Measurements from ENCODE around the gene CDKAL1.
A peak's percentile ranks its signal among the peaks of the same experiment; 100 is the strongest.

The CDKAL1 gene

GRCh38 chr6:20564777-20565176, 30.5 kb downstream of the CDKAL1 start:
- TF ChIP-seq CTCF (IDR thresholded peaks at IDR 0.05; ENCODE audit: extremely low read depth, insufficient read depth, missing control alignments), result no peak
- in situ Hi-C loops (cut with MboI; ENCODE audit: low pct_unique_long_range_greater_than_20kb, low sequenced_read_pairs, unreplicated experiment), result loop anchor here (10.0 kb wide), 1 partner anchor 1020 kb away; no protein-coding TSS in a partner anchor
- peak; percentile 37 for DNase-seq (ENCODE audit: low spot score)

- no peak for TF ChIP-seq CTCF (IDR thresholded peaks at IDR 0.05; ENCODE audit: extremely low read depth, insufficient read depth, missing control alignments)
- DNase-seq (ENCODE audit: low spot score), result peak; percentile 27
- in situ Hi-C loops (cut with MboI; ENCODE audit: low pct_unique_long_range_greater_than_20kb, low sequenced_read_pairs, unreplicated experiment), result loop anchor here (10.0 kb wide), 1 partner anchor 1019 kb away; no protein-coding TSS in a partner anchor
These were observed 31.1 kb downstream of the CDKAL1 start for GRCh38 chr6:20565342-20565741.

- in situ Hi-C loops (cut with MboI; ENCODE audit: low pct_unique_long_range_greater_than_20kb, low sequenced_read_pairs, unreplicated experiment), result loop anchor here (10.0 kb wide), 1 partner anchor 1019 kb away; no protein-coding TSS in a partner anchor
- no peak for TF ChIP-seq CTCF (IDR thresholded peaks at IDR 0.05; ENCODE audit: extremely low read depth, insufficient read depth, missing control alignments)
- no peak for DNase-seq (ENCODE audit: low spot score)
These were observed 31.9 kb downstream of the CDKAL1 start for GRCh38 chr6:20566109-20566508.

- no peak for DNase-seq (ENCODE audit: low spot score)
- no peak for TF ChIP-seq CTCF (IDR thresholded peaks at IDR 0.05; ENCODE audit: extremely low read depth, insufficient read depth, missing control alignments)
- in situ Hi-C loops (cut with MboI; ENCODE audit: low pct_unique_long_range_greater_than_20kb, low sequenced_read_pairs, unreplicated experiment), result loop anchor here (10.0 kb wide), 1 partner anchor 1016 kb away; no protein-coding TSS in a partner anchor
These were observed 34.8 kb downstream of the CDKAL1 start for GRCh38 chr6:20569000-20569610.

- DNase-seq (ENCODE audit: low spot score), result no peak
- TF ChIP-seq CTCF (IDR thresholded peaks at IDR 0.05; ENCODE audit: extremely low read depth, insufficient read depth, missing control alignments), result no peak
- in situ Hi-C loops (cut with MboI; ENCODE audit: low pct_unique_long_range_greater_than_20kb, low sequenced_read_pairs, unreplicated experiment), result no loop called here
These were observed 37.0 kb downstream of the CDKAL1 start for GRCh38 chr6:20571261-20571660.

GRCh38 chr6:20572288-20572687, 38.0 kb downstream of the CDKAL1 start:
- in situ Hi-C loops (cut with MboI; ENCODE audit: low pct_unique_long_range_greater_than_20kb, low sequenced_read_pairs, unreplicated experiment), result no loop called here
- no peak for TF ChIP-seq CTCF (IDR thresholded peaks at IDR 0.05; ENCODE audit: extremely low read depth, insufficient read depth, missing control alignments)
- no peak for DNase-seq (ENCODE audit: low spot score)
